B cell (primary cell): Measurements from ENCODE around the gene HMOX1. TPM values are rescaled to one million over a fixed set of nuclear protein-coding genes. Genes with fewer than 3 reads are reported as not detected.

Experiments
- ATAC-seq: fragments of 200-7000 bp; cut with Tn5 transposase; one replicate; pipeline ENCODE4 v1.10.0; 2021; ENCODE audit warnings: low read depth, mild to moderate bottlenecking, moderate number of reproducible peaks, moderate library complexity
- CTCF ChIA-PET: fragments of 350-600 bp; sonication (Branson Sonifier 250); formaldehyde crosslinking; loops from one replicate; lab custom pipeline; 2021; ENCODE audit warnings: antibody characterized with exemption, inconsistent platforms; lab: Charles Lee
- POLR2A ChIA-PET: fragments of 350-600 bp; sonication (Branson Sonifier 250); formaldehyde crosslinking; loops from one replicate; lab custom pipeline; 2021; ENCODE audit warnings: antibody characterized with exemption; lab: Charles Lee
- DNase-seq: peaks from one replicate; pipeline ENCODE4 v3.0.0; 2013
- H2AFZ ChIP-seq: 2 replicates; pipeline ENCODE4 v1.6.1; 2012; ENCODE audit warnings: mild to moderate bottlenecking, low read depth, low read length; ENCODE audit not compliant: insufficient read depth, poor library complexity, severe bottlenecking
- H3K27ac ChIP-seq, 2 donors: 1 replicate in 1 of 2; 2 replicates in 1 of 2; pipeline ENCODE4 v1.5.1; 2012 to 2013; ENCODE audit warnings: low read length in 2 of 2, mild to moderate bottlenecking in 2 of 2, moderate library complexity in 1 of 2
- H3K27me3 ChIP-seq, 4 experiments: fragments of 200-600 bp in 1 of 4; sonication (generic) in 1 of 4; replicated peaks in 1 of 4; 1 replicate in 2 of 4; 2 replicates in 2 of 4; pipeline versions ENCODE4 v1.6.1 to v1.7.0; 2013 to 2016; ENCODE audit warnings: low read length in 3 of 4, mild to moderate bottlenecking in 2 of 4, mixed read lengths in 1 of 4, moderate library complexity in 1 of 4; ENCODE audit not compliant: insufficient read depth in 4 of 4, control insufficient read depth in 3 of 4; ENCODE audit errors: control extremely low read depth in 1 of 4
- H3K36me3 ChIP-seq, 2 experiments: replicated peaks in 1 of 2; 1 replicate in 1 of 2; 2 replicates in 1 of 2; pipeline versions ENCODE4 v1.6.1 to v1.7.1; 2013; ENCODE audit warnings: low read length in 1 of 2; ENCODE audit not compliant: insufficient read depth in 2 of 2, control insufficient read depth in 1 of 2; ENCODE audit errors: control extremely low read depth in 1 of 2, extremely low read depth in 1 of 2
- H3K4me1 ChIP-seq, 2 donors: fragments of 200-600 bp in 1 of 2; sonication (generic) in 1 of 2; 1 replicate in 1 of 2; 2 replicates in 1 of 2; pipeline versions ENCODE4 v1.5.1 to v1.6.1; 2013 to 2017; ENCODE audit warnings: low read length in 2 of 2; ENCODE audit not compliant: control insufficient read depth in 2 of 2, insufficient read depth in 2 of 2
- H3K4me2 ChIP-seq: replicated peaks from 2 replicates; pipeline ENCODE3; 2012; ENCODE audit warnings: mild to moderate bottlenecking, low read depth, low read length; ENCODE audit not compliant: poor library complexity, severe bottlenecking
- H3K4me3 ChIP-seq, 5 experiments: fragments of 200-600 bp in 1 of 5; sonication (generic) in 1 of 5; 1 replicate in 3 of 5; 2 replicates in 2 of 5; pipeline versions ENCODE4 v1.5.1 to v1.7.0; 2011 to 2016; ENCODE audit warnings: low read length in 4 of 5, mild to moderate bottlenecking in 4 of 5, low read depth in 2 of 5, control low read depth in 1 of 5, moderate library complexity in 1 of 5; ENCODE audit not compliant: insufficient read depth in 1 of 5; ENCODE audit errors: control extremely low read depth in 1 of 5, extremely low read depth in 1 of 5
- H3K79me2 ChIP-seq: fragments of 200-600 bp; sonication (generic); one replicate; pipeline ENCODE4 v1.6.0; 2016; ENCODE audit warnings: low read length; ENCODE audit not compliant: control insufficient read depth, insufficient read depth
- H3K9ac ChIP-seq: fragments of 200-600 bp; sonication (generic); 2 replicates; pipeline ENCODE4 v1.6.1; 2017; ENCODE audit warnings: mild to moderate bottlenecking, low read length, moderate library complexity
- H3K9me3 ChIP-seq, 3 donors: one replicate each; pipeline versions ENCODE4 v1.6.1 to v1.7.1; 2013; ENCODE audit warnings: low read length in 2 of 3; ENCODE audit not compliant: control insufficient read depth in 2 of 3, insufficient read depth in 1 of 3; ENCODE audit errors: control extremely low read depth in 1 of 3
- H4K20me1 ChIP-seq: 2 replicates; pipeline ENCODE4 v1.6.0; 2012; ENCODE audit warnings: mild to moderate bottlenecking, low read length; ENCODE audit not compliant: insufficient read depth, control insufficient read depth, poor library complexity, severe bottlenecking
- H3K27ac Mint-ChIP-seq: one replicate; pipeline ENCODE4 v1.8.0; 2021; ENCODE audit warnings: mixed read lengths
- H3K27me3 Mint-ChIP-seq: one replicate; pipeline ENCODE4 v1.8.0; 2021; ENCODE audit warnings: mixed read lengths
- H3K4me1 Mint-ChIP-seq: one replicate; pipeline ENCODE4 v1.8.0; 2021; ENCODE audit warnings: mixed read lengths
- H3K4me3 Mint-ChIP-seq: one replicate; pipeline ENCODE4 v1.8.0; 2021; ENCODE audit warnings: mixed read lengths
- H3K9me3 Mint-ChIP-seq: one replicate; pipeline ENCODE4 v1.8.0; 2022; ENCODE audit warnings: mixed read lengths; ENCODE audit not compliant: insufficient read depth
- CTCF ChIP-seq: fragments of 200-600 bp; IDR thresholded peaks from one replicate; pipeline ENCODE4 v1.8.0; 2022; ENCODE audit warnings: antibody characterized with exemption, mild to moderate bottlenecking
- EZH2 ChIP-seq: IDR thresholded peaks from 2 replicates; pipeline ENCODE4 v1.6.1; 2012; ENCODE audit warnings: borderline replicate concordance, low read depth, mild to moderate bottlenecking, moderate library complexity, low read length; ENCODE audit not compliant: insufficient read depth, poor library complexity, severe bottlenecking
- WGBS: methylation state at CpG from one replicate; pipeline ENCODE4 v1.1.5; 2013; ENCODE audit warnings: missing lambda C conversion rate; ENCODE audit not compliant: insufficient coverage; 5-methylcytosine and 5-hydroxymethylcytosine counted together
- intact Hi-C: fragments of 100-400 bp; cut with micrococcal nuclease; formaldehyde crosslinking; loops from one replicate; pipeline ENCODE4 v1.10.0; 2022
- polyA plus RNA-seq: library from polyadenylated mRNA; depleted of rRNA; stranded (reverse); fragments of >200 nt; gene quantifications from 2 replicates; pipeline ENCODE4 v1.2.3, GENCODE V29; 2012
- total RNA-seq, 2 donors: library from RNA; stranded (reverse); fragments of 120-200 nt in 1 of 2; gene quantifications; 1 replicate in 1 of 2; 2 replicates in 1 of 2; pipeline versions ENCODE4 v1.2.3 to v1.2.4, GENCODE V29; 2013 to 2022

Gene HMOX1
- total and polyA plus RNA-seq, 2 donors (not counting 1 experiment from before 2014, with no cell fraction given), result 9.4 to 21.9 TPM

GRCh38 chr22:35367331-35367886 lies 13.5 kb upstream of the HMOX1 start:
- TF ChIP-seq EZH2 (no peak), CTCF (peak; percentile 28)
- H3K27me3 Mint-ChIP-seq, result no peaks in the 10 kb centered on the region
- peaks cover 49% of the 10 kb centered on the region for H3K4me1 Mint-ChIP-seq
- Histone ChIP-seq H3K4me2 (peak overlapping the region; percentile 61), H3K4me1 (peaks cover 30 to 59% of the 10 kb centered on the region in 2 donors), H3K9ac (no peak overlapping the region), H3K4me3 (peak overlapping the region in 1 of 5 experiments; percentile 5), H2AFZ (peak overlapping the region; percentile 3), H4K20me1 (no peaks in the 10 kb centered on the region), H3K27ac (peak overlapping the region; percentile 37 to 67), H3K79me2 (no peaks in the 10 kb centered on the region), H3K9me3 (peaks cover 0 to 6% (median 0%) of the 10 kb centered on the region in 3 donors), H3K27me3 (no peaks in the 10 kb centered on the region), H3K36me3 (no peaks in the 10 kb centered on the region)
- WGBS, result 1% methylated on average over 9 of the region's 9 CpGs
- ATAC-seq (peak; percentile 88), DNase-seq (peak; percentile 89)
- peak overlapping the region; percentile 65 for H3K4me3 Mint-ChIP-seq
- H3K27ac Mint-ChIP-seq, result peak overlapping the region; percentile 81
- CTCF ChIA-PET, result interaction anchor here (1.0 to 2.4 kb wide), 4 partner anchors 8 to 44 kb away, joined by 3 to 31 read pairs (median 4); no protein-coding TSS in a partner anchor
- intact Hi-C loops, result loop anchor here (1.0 kb wide), 3 partner anchors 10 to 43 kb away; no protein-coding TSS in a partner anchor
- H3K9me3 Mint-ChIP-seq, result no peaks in the 10 kb centered on the region
- POLR2A ChIA-PET, result interaction anchor here (0.5 to 2.1 kb wide), 4 partner anchors 10 to 43 kb away, joined by 3 to 6 read pairs (median 6); no protein-coding TSS in a partner anchor

- H3K4me1 Mint-ChIP-seq, result peaks cover 44% of the 10 kb centered on the region
- ATAC-seq (no peak), DNase-seq (no peak)
- H3K4me3 Mint-ChIP-seq, result no peak overlapping the region
- Histone ChIP-seq H3K9me3 (peaks cover 0 to 6% (median 0%) of the 10 kb centered on the region in 3 donors), H3K27ac (no peak overlapping the region), H3K79me2 (no peaks in the 10 kb centered on the region), H3K9ac (no peak overlapping the region), H3K4me1 (peaks cover 25 to 49% of the 10 kb centered on the region in 2 donors), H3K27me3 (no peaks in the 10 kb centered on the region), H2AFZ (no peak overlapping the region), H3K4me3 (no peak overlapping the region), H3K36me3 (no peaks in the 10 kb centered on the region), H3K4me2 (no peak overlapping the region), H4K20me1 (no peaks in the 10 kb centered on the region)
- H3K27ac Mint-ChIP-seq, result no peak overlapping the region
- H3K27me3 Mint-ChIP-seq, result no peaks in the 10 kb centered on the region
- H3K9me3 Mint-ChIP-seq, result no peaks in the 10 kb centered on the region
- no peak for TF ChIP-seq CTCF
- TF ChIP-seq EZH2, result no peak
- POLR2A ChIA-PET, result interaction anchor here (2.1 kb wide), 2 partner anchors 15 to 42 kb away, joined by 5 to 6 read pairs; no protein-coding TSS in a partner anchor
- CTCF ChIA-PET, result interaction anchor here (0.9 to 2.4 kb wide), 3 partner anchors 10 to 43 kb away, joined by 3 to 31 read pairs (median 4); no protein-coding TSS in a partner anchor
- intact Hi-C loops, result no loop called here
- 92% methylated on average over 5 of the region's 6 CpGs for WGBS
These were observed 12.5 kb upstream of the HMOX1 start for GRCh38 chr22:35368386-35368785.
